BLaER1 (cell line): ENCODE data around the gene IRF2BP2.
A peak's percentile ranks its signal among the peaks of the same experiment; 100 is the strongest.

ENCODE experiments used
- H3K27ac ChIP-seq: shearing (Covaris generic); formaldehyde crosslinking; 2 replicates; pipeline ENCODE4 v1.8.1; 2022
- H3K27me3 ChIP-seq: shearing (Covaris generic); formaldehyde crosslinking; 2 replicates; pipeline ENCODE4 v1.8.1; 2022
- H3K36me3 ChIP-seq: shearing (Covaris generic); formaldehyde crosslinking; 2 replicates; pipeline ENCODE4 v1.8.1; 2022
- H3K4me1 ChIP-seq: shearing (Covaris generic); formaldehyde crosslinking; 2 replicates; pipeline ENCODE4 v1.8.1; 2022
- H3K4me2 ChIP-seq: shearing (Covaris generic); formaldehyde crosslinking; 2 replicates; pipeline ENCODE4 v1.8.1; 2022
- H3K4me3 ChIP-seq: shearing (Covaris generic); formaldehyde crosslinking; 2 replicates; pipeline ENCODE4 v1.8.1; 2022
- H3K9ac ChIP-seq: shearing (Covaris generic); formaldehyde crosslinking; 2 replicates; pipeline ENCODE4 v1.8.1; 2022
- H3K9me3 ChIP-seq: shearing (Covaris generic); formaldehyde crosslinking; 2 replicates; pipeline ENCODE4 v1.8.1; 2022
- H4K20me1 ChIP-seq: shearing (Covaris generic); formaldehyde crosslinking; 2 replicates; pipeline ENCODE4 v1.8.1; 2022
- Cebpa-rat ChIP-seq: shearing (Covaris generic); IDR thresholded peaks from 2 replicates; pipeline ENCODE4 v1.8.1; 2022

Gene IRF2BP2

GRCh38 chr1:234604495-234605398 lies 5.2 kb downstream of the IRF2BP2 start:
- Histone ChIP-seq H3K4me3 (peak overlapping the region; percentile 95), H4K20me1 (peaks cover 11% of the 10 kb centered on the region; the same call in 1 of the 2 replicates), H3K36me3 (peaks cover 64% of the 10 kb centered on the region), H3K27ac (peak overlapping the region; percentile 100), H3K27me3 (no peaks in the 10 kb centered on the region), H3K4me2 (peak overlapping the region; percentile 79), H3K9ac (peak overlapping the region; percentile 100), H3K9me3 (no peaks in the 10 kb centered on the region), H3K4me1 (peaks cover 24% of the 10 kb centered on the region)
- TF ChIP-seq Cebpa-rat: no peak

GRCh38 chr1:234603221-234604204 lies 6.5 kb downstream of the IRF2BP2 start:
- H3K4me3 ChIP-seq: peak overlapping the region; percentile 95
- peaks cover 57% of the 10 kb centered on the region for H3K36me3 ChIP-seq
- H3K27ac ChIP-seq: peak overlapping the region; percentile 100
- H4K20me1 ChIP-seq: peaks cover 11% of the 10 kb centered on the region; the same call in 1 of the 2 replicates
- H3K4me1 ChIP-seq: peaks cover 36% of the 10 kb centered on the region
- H3K4me2 ChIP-seq: peak overlapping the region; percentile 79
- TF ChIP-seq Cebpa-rat: no peak
- no peaks in the 10 kb centered on the region for H3K9me3 ChIP-seq
- peak overlapping the region; percentile 100 for H3K9ac ChIP-seq
- no peaks in the 10 kb centered on the region for H3K27me3 ChIP-seq

- no peaks in the 10 kb centered on the region for H3K27me3 ChIP-seq
- H4K20me1 ChIP-seq: peaks cover 11% of the 10 kb centered on the region; the same call in 1 of the 2 replicates
- TF ChIP-seq Cebpa-rat: no peak
- H3K4me2 ChIP-seq: peak overlapping the region; percentile 79
- no peaks in the 10 kb centered on the region for H3K9me3 ChIP-seq
- H3K36me3 ChIP-seq: peaks cover 48% of the 10 kb centered on the region
- peak overlapping the region; percentile 100 for H3K27ac ChIP-seq
- H3K4me1 ChIP-seq: peaks cover 44% of the 10 kb centered on the region
- peak overlapping the region; percentile 100 for H3K9ac ChIP-seq
- peak overlapping the region; percentile 95 for H3K4me3 ChIP-seq
These were observed 7.4 kb downstream of the IRF2BP2 start for GRCh38 chr1:234602334-234603220.

GRCh38 chr1:234601301-234602017 lies 8.5 kb downstream of the IRF2BP2 start:
- TF ChIP-seq Cebpa-rat: peak; percentile 99
- Histone ChIP-seq H3K9ac (peak overlapping the region; percentile 100), H3K4me2 (peak overlapping the region; percentile 79), H3K36me3 (peaks cover 46% of the 10 kb centered on the region), H3K27me3 (no peaks in the 10 kb centered on the region), H3K4me3 (peak overlapping the region; percentile 95), H3K9me3 (peaks cover 9% of the 10 kb centered on the region; the same call in 1 of the 2 replicates), H4K20me1 (peaks cover 9% of the 10 kb centered on the region; the same call in 1 of the 2 replicates), H3K4me1 (peaks cover 44% of the 10 kb centered on the region), H3K27ac (peak overlapping the region; percentile 100)

- Histone ChIP-seq H3K36me3 (peaks cover 44% of the 10 kb centered on the region), H3K27me3 (no peaks in the 10 kb centered on the region), H3K9me3 (peaks cover 17% of the 10 kb centered on the region), H3K4me3 (peak overlapping the region; percentile 95), H3K27ac (peak overlapping the region; percentile 100), H3K4me1 (peaks cover 44% of the 10 kb centered on the region), H3K4me2 (peak overlapping the region; percentile 79), H4K20me1 (peaks cover 3% of the 10 kb centered on the region; the same call in 1 of the 2 replicates), H3K9ac (peak overlapping the region; percentile 100)
- no peak for TF ChIP-seq Cebpa-rat
These were observed 9.3 kb downstream of the IRF2BP2 start for GRCh38 chr1:234600418-234601281.

- no peak for TF ChIP-seq Cebpa-rat
- Histone ChIP-seq H3K9ac (peak overlapping the region; percentile 100), H3K9me3 (peaks cover 26% of the 10 kb centered on the region), H3K4me1 (peaks cover 44% of the 10 kb centered on the region), H3K4me3 (peak overlapping the region; percentile 95), H3K27me3 (no peaks in the 10 kb centered on the region), H3K4me2 (peak overlapping the region; percentile 85), H4K20me1 (no peaks in the 10 kb centered on the region), H3K27ac (peak overlapping the region; percentile 100), H3K36me3 (peaks cover 44% of the 10 kb centered on the region)
These were observed 10.2 kb downstream of the IRF2BP2 start for GRCh38 chr1:234599617-234600417.

- no peak; the same call in 1 of the 2 replicates for TF ChIP-seq Cebpa-rat
- H3K9ac ChIP-seq: peak overlapping the region; percentile 82
- peaks cover 30% of the 10 kb centered on the region for H3K9me3 ChIP-seq
- peak overlapping the region; percentile 95 for H3K4me3 ChIP-seq
- H3K36me3 ChIP-seq: peaks cover 40% of the 10 kb centered on the region
- peak overlapping the region; percentile 100 for H3K27ac ChIP-seq
- no peaks in the 10 kb centered on the region for H3K27me3 ChIP-seq
- H3K4me1 ChIP-seq: peaks cover 50% of the 10 kb centered on the region
- H4K20me1 ChIP-seq: no peaks in the 10 kb centered on the region
- H3K4me2 ChIP-seq: peak overlapping the region; percentile 85
These were observed 10.9 kb downstream of the IRF2BP2 start for GRCh38 chr1:234598974-234599616.
